Measurements from ENCODE around the gene ANKRD11.
"Not testable (repeated sequence)": the region's sequence is repeated elsewhere in the genome, so short reads cannot be mapped to it uniquely, and the experiment has no call there.

ANKRD11 gene

DNA sequence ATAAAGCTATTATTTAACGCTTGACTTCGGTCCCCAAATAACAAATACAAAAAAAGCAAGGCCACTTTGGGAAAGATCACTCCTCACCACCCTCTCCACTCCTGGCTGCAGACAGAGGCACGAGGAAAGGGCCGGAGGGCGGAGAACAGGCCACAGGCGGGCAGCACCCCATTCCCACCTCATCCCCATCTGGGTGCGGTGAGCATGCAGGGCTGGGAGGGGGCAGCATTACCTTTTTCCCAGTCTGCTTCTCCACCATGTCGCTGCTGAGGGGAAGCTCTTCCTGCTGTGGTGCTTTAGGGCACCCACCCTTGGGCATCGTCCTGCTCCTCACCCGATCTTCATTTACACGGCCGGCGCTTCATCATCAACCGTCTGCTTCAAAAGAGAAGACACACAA lies 173.7 kb downstream of the ANKRD11 start:
- DNase-seq (ENCODE audit: low read depth in 2 of 2) = no peak

- peak; percentile 60 to 64 for DNase-seq (ENCODE audit: low read depth in 2 of 2)
These were observed 174.4 kb downstream of the ANKRD11 start for GRCh38 chr16:89315791-89316581.

DNA sequence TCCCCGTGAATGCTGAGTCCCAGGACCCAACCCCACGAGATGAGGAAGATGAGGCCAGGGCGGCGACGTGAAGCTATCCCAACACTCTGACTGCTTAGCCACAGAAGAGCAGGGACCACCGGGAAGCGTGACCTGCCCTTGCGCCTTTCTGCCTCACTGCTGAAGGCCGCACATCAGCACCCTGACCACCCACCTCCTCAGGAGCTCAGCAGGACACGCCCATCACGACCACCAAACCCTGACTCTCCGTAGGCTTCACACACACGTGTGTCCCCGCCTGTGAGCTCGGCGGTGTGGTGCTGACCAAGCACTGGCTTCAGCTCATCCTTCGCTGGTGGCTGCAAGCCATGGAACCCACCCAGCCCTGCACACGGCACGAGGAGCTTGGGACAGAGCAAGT lies 175.1 kb downstream of the ANKRD11 start:
- DNase-seq (ENCODE audit: low read depth in 2 of 2) = no peak

DNA sequence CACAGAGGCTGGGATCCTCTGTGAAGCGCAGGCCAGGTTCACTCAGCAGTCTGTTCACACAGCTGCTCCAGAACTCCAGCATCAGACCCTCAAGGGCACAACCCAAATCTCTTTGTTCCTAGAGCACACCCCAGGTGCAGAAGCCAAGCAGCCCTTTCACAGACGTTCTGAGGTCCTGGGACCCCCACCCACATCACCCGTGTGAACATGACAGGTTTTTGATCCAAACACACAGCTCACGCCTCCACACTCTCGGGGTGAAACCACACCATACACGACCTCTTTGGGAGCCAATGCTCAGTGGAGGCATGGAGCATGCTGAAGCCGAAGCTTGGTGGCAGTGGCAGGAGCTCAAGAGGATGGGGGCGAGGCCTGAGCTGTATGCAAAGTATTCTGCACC lies 175.5 kb downstream of the ANKRD11 start:
- no peak for DNase-seq (ENCODE audit: low read depth in 2 of 2)

DNA sequence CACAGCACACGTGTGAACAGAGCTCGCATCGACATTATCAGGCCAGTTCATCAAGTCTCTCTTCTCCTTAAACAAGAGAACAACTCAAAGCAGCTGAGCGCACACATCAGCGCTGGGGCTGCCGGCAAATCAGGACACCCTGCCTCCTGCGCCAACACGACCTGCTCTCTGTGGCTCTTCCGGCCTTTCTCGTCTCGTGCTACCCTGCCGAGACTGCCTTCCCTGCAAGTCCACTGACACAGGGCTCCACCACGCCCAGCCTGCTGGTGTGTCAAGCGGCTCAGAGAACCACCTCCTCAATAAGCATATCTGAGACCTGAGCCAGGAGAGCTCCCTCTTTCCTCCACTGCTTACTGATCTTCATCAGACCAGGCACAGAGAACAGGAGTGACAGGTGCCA lies 176.0 kb downstream of the ANKRD11 start:
- no peak for DNase-seq (ENCODE audit: low read depth in 2 of 2)

GRCh38 chr16:89313583-89313982 lies 176.8 kb downstream of the ANKRD11 start:
- DNase-seq (ENCODE audit: low read depth in 2 of 2) = no peak

DNA sequence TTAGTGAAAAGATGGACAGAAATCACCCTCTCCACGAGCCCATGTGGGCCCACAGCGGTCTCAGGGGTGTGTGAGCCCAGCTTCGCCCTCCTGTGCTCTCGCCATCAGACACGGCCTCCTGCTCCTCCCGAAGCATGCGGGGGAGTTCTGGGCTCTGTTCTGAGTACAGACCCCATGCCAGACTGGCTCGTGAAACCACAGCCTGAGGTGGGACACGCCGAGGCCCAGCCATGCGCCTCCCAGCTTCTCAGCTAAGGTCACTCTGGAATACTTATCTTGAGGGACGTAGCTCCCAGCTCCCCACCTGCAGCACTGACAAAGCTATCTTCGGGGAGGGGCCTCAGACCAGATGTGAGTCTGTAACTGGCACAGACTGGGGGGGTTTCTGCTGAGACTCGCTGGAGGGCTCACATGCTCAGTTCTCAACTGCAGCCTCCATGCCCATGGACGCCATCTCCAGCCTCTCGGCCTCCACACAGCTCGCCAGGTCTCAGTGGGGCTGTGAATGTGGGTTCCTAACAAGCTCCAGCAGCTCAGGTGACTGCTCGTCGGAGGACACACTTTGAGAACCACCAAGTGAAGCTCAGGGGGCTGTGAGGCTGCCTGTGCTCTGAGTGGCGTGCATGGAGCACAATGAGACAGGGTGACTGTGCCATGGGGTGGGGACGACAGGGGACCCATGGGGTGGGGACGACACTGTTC lies 177.6 kb downstream of the ANKRD11 start:
- DNase-seq (ENCODE audit: low read depth in 2 of 2) = no peak

DNA sequence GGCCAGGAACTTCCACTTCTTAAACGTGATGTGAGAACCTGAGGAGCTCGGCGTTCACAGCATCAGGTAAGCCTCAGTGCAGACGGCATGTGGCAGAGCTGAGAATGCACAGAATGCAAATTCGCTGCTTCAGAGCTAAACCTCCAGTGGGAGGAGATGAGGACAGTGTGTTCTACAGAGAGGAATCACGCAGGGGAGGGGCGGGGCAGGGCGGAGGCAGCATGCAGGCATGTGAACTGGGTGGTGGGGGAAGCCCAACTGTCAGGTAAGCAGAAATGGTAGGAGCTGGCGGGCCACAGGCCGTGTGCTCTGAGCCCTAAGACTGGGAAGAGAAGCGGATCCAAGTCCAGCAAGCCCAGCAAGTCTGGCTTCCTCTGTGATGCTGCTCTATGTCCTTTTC lies 178.2 kb downstream of the ANKRD11 start:
- no peak for DNase-seq (ENCODE audit: low read depth in 2 of 2)

DNA sequence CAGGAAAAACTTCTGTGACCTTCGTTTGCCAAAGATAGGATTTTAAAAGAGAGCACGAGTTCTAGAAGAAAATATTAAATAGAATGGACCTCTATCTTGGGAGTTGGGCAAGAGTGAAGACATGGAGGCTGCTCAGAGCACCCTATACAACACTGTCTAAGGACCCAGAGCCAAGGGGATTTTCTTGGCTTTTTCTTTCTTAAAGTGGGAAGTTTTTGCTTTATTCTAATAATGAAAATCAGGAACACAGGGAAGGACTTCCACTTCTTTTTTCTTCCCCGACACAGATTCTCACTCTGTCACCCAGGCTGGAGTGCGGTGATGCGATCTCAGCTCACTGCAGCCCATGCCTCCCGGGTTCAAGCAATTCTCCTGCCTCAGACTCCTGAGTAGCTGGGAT lies 178.7 kb downstream of the ANKRD11 start:
- no peak for DNase-seq (ENCODE audit: low read depth in 2 of 2)

GRCh38 chr16:89309438-89310122 lies 180.8 kb downstream of the ANKRD11 start:
- DNase-seq (ENCODE audit: low read depth in 2 of 2) = no peak

DNA sequence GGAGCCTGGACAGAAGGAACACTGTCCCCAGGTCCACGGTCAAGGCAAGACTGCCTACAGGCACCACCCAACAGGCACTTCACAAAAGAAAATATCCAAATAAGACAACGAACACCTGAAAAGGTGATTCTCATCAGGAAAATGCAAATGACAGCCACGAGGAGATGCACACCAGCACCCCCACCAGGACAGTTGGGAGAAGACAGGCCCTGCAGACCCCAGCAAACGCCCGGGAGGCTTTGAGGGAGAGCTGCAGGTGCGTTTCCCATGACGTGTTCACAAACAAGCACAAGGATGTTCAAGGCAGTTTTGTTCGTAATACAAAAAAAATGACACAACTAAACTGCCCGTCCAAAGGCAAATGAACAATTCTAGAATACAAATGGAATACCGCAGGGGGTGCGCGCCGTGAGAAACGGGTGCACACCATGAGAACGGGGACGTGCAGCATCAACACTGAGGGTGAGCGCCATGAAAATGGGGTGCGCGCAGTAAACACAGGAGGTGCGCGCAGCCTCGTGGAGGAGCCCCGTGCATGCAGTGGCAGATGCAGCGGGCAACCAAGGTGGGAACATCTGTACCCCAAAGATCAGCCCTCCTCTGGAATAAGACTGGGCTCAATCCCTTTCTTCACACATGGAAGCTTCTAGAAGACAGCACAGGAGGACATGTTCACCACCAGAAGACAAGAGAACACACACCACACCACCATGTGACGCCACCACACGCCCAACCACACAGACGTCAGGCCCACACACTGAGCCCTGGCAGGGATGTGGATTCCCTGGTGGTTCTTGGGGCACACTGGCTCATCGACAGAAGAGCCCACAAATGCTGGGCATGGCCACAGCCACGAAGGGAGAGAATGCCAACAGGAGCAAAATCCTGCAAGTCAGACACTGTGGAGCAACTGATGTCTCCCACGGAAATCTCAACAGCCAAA lies 181.7 kb downstream of the ANKRD11 start:
- no peak for DNase-seq (ENCODE audit: low read depth in 2 of 2)

DNA sequence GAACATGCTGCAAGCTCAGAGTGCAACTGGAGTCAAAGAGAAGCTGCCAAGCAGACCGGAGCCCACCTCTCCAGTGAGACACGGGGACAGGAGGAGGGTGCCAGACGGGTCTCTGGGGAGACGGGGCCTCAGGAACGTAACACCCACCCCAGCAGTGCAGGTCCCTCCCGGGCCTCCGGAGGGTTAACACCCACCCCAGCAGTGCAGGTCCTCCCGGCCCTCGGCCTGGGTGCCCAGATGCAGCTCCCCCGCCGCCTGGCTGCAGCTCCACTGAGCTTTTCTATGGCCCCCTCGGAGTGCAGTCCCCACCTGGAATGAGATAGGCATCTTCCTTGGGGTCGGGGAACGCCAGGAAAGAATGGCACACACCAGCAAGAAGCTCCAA lies 182.9 kb downstream of the ANKRD11 start:
- DNase-seq (ENCODE audit: low read depth in 2 of 2) = no peak

DNA sequence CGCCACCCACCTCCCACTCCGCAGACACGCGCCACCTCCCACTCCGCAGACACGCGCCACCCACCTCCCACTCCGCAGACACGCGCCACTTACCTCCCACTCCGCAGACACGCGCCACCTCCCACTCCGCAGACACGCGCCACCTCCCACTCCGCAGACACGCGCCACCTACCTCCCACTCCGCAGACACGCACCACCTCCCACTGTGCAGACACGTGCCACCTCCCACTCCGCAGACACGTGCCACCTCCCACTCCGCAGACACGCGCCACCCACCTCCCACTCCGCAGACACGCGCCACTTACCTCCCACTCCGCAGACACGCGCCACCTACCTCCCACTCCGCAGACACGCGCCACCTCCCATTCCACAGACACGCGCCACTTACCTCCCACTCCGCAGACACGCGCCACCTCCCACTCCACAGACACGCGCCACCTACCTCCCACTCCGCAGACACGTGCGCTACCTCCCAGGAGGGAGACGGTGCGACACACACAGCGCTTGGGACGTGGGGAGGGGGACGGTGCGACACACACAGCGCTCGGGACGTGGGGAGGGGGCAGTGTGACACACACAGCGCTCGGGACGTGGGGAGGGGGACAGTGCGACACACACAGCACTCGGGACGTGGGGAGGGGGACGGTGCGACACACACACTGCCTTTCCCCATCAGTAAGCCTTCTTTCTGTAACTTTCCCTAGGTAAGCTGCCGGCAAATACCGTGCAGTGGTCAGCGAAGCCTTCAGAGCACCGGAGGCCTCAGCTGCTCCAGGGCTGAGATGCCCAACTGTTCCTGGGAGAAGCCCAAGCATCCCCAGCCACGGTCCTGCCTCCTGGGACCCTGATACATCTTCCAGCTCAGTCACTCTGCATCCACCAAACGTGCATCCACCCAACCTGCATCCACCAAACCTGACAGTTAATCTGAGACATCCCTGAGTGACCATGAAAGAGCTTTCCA lies 183.6 kb downstream of the ANKRD11 start:
- DNase-seq (ENCODE audit: low read depth in 2 of 2) = not testable (repeated sequence)

DNA sequence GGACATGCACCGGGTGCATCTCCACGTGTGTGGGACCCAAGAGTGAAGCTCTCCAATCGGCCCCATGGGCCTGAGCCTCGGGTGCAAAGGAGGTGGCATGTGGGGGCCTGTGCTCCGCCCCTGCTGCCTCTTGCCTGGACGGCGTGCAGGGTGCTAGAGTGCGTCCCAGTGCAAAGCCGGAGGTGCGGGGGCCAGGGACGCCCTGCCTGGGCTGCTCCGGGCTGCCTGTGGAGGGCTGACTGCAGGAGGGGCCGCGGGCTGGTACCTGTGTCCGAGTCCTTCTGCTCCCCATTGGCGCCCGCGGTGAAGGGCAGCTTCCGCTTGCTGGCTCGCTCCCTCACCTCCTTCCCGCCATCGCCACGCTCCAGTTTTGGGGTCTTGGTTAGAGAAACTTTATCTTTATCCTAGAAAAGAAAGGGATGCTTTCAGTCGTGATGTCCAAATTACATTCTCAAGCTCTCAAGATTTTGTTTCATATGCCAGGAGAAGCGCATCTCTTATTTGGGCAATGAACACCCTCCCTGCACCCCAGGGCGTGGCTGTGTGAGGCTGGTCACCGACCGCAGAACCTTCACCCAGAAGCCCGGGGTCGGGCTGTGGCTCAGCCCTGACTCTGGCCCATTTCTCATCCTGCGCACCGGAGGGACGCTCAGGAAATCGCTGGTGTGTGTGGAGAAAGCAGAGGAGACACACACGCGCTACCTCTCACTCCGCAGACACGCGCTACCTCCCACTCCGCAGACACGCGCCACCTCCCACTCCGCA lies 185.2 kb downstream of the ANKRD11 start:
- DNase-seq (ENCODE audit: low read depth in 2 of 2) = no peak

DNA sequence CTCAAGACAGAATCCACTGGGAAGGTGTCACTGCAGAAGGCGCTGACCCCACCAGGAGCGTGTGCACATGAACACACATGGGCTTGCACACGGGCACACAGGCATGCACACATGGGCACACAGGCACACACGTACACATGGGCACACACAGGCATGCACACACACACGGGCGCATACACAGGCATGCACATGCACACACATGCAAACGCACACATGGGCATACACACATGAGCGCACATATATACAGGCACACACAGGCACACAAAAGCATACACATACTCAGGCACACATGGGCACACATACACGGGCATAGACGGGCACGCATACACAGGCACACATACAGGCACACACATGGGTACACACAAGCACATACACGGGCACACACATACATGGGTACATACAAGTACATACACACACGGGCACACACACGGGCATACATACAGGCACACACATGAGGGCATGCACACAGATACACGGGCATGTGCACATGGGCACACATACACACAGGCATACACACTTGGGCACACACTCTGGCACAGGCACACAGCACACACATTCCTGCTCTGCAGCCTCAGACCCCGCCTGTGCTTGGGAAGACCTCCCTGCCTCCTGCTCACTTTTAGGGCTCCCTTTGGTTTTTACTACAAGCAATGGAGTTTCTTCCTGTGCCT lies 186.0 kb downstream of the ANKRD11 start:
- DNase-seq (ENCODE audit: low read depth in 2 of 2) = no peak

- DNase-seq (ENCODE audit: low read depth in 2 of 2) = no peak
These were observed 186.7 kb downstream of the ANKRD11 start for GRCh38 chr16:89303617-89304016.

- DNase-seq (ENCODE audit: low read depth in 2 of 2) = no peak
These were observed 189.4 kb downstream of the ANKRD11 start for GRCh38 chr16:89300976-89301360.

GRCh38 chr16:89300311-89300975 lies 189.9 kb downstream of the ANKRD11 start:
- DNase-seq (ENCODE audit: low read depth in 2 of 2) = no peak

Data from stimulated activated CD8-positive, alpha-beta memory T cell treated with anti-CD3 and anti-CD28 coated beads, Interleukin-15, amount 100 ng/mL, for 48 hours (primary cell).